ENCODE results near the gene RAB7B.

The RAB7B gene

DNA sequence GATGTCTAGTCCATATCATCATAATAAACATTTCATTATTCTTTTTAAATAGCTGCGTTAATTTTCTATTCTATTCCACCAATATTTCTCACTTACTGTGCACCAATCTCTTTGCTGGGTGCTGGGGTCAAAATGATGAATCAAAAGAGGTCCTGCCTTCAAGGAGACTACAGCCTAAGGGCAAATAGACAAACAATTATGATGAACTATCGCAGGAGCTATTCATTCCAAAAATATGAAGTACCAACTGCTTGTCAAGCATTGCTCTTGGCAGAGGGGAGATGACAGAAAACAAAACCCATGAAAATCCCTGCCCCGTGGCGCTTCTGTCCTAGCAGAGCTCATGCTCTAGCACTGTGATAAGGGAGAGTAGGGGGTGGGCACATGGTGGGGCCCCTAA lies 31.1 kb downstream of the RAB7B start:
- DNase-seq, result no peak

GRCh38 chr1:205971082-205971481 lies 32.1 kb downstream of the RAB7B start:
- DNase-seq, result no peak

GRCh38 chr1:205970486-205970885 lies 32.7 kb downstream of the RAB7B start:
- no peak for DNase-seq

- DNase-seq, result no peak
Measured at GRCh38 chr1:205969229-205969628, 34.0 kb downstream of the RAB7B start.

GRCh38 chr1:205967554-205968335 lies 35.5 kb downstream of the RAB7B start:
- no peak for DNase-seq

DNA sequence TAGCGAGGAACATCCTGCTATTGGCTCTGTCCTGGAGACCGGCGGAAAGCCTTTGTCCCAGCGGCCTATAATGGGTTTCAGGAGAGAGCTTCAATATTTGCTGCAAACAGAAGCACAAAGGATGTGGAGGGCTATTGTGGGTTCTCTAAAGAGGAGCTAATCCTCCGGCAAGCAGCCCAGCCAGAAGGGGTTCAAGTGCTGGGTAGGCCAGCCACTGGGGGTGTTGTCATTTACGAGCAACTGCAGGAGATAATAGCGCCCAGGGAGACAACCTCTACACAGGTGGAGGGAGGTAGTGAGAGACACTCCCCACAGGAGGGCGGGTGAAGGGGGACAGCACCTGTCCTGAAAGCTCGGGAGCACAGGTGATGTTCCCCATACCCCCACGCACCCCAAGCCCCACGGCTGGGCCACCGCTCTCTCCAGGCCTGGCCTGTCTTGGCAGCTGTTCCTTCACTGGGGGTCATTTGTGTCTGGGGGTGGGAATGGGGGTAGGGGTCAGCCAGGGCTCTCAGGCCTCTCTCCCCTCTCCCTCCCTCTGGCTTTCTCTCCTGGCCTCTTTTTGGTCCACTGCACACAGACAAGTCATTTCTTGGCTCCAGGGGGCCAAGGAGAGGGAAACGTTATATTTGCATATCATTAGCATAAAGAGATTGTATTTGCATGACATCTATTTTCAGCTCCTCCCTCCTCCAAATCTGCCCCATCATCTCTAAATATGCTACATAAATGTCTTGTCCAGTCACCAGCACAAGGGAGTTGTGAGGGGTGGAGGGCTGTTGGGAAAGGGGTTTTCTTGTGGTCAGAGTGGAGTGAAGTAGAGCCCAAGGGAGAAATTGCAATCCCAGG lies 37.9 kb downstream of the RAB7B start:
- no peak for DNase-seq

DNA sequence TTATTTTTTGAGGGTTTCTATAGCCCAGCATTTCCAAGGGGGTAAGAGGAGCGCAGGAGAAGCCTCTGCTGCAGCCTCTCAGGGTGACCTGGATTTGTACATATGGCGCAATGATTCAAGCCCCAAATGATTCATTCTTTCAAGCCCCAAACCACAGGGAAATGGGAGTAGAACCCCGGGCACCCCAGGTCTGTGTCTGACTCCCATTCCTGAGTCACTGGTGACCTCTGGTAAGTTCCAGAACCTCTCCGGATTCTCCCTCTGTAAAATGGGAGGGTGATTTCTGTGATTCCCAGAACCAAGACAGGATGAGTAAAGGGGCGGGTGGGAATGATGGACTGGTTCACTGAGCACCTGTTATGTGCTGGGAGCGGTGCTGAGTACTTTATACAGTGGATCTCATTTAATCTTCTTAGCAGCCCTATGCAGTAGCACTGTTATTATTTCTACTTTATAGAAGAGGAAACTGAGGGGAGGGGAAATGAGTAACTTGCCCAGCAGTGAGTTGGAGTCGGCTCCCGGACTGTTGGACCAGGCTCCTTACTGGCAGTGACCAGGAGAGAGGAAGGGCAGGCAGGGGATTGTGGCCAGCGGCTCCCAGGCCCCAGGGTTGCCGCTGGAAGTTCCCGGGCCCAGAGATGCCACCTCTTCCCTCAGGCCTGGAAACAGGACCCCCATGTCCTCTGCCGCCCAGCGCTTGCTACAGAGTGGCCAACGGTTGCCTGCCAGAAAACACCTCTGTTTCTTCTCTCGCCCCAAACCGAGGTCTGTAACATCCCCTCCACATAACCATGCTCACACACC lies 39.6 kb downstream of the RAB7B start:
- peak in 1 of 2 experiments; percentile 20 for DNase-seq

DNA sequence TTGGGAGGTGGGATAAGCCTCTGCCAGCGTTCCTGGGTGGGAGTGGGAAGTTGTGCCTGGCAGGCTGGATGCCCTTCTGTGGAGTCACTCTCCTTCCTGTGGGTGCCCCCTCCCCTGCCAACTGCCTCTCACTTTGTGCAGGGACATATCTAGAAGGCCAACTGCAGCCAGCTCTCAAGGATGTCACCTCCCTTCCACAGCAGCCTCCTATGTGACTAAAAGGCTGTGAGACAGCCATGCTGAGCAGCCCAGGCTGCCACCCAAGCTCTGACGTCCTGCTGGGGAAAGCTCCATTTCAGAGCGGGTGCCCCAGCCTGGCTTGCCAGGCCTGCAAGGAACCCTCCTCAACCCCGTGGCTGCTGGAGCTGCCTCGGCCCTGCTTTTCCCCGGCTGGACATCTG lies 40.4 kb downstream of the RAB7B start:
- DNase-seq, result no peak

- no peak for DNase-seq
Measured at GRCh38 chr1:205961991-205962820, 41.0 kb downstream of the RAB7B start.

DNA sequence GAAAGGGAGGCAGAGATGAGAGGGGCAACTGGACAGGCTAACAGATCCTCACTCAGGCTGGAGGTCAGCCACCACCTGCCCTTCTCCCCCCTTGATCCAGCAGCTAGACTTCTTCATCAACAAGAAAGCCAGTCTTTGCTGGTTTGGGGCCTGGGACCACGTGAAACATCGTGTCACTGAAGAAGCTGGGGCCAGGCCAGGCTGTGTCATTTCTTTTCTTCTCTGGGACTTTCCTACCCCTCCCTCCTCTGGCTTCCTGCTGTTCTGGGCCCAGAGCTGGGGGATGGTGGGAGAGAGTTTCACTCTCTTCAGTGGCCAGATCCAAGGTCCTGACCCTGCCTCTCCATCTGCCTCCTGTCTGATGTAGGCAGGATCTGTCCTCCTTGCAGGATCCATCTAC lies 41.8 kb downstream of the RAB7B start:
- DNase-seq, result peak; percentile 10 to 26

- no peak for DNase-seq
Measured at GRCh38 chr1:205959789-205960188, 43.4 kb downstream of the RAB7B start.

DNA sequence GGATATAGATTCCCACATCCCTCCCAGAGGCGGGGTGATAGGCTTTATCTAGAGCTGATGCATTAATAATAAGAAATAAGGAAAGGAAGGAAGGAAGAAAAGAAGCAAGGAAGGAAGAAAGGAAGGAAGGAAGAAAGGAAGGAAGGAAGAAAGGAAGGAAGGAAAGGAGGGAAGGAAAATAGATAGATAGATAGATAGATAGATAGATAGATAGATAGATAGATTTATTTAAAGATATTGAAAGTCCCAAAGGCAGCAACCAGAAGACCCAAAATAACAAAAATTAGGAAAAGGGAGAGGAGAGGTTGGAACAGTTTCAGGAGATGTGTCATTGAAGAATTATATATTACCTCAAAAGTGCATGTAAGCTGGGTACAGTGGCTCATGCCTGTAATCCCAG lies 47.7 kb downstream of the RAB7B start:
- no peak for DNase-seq

DNA sequence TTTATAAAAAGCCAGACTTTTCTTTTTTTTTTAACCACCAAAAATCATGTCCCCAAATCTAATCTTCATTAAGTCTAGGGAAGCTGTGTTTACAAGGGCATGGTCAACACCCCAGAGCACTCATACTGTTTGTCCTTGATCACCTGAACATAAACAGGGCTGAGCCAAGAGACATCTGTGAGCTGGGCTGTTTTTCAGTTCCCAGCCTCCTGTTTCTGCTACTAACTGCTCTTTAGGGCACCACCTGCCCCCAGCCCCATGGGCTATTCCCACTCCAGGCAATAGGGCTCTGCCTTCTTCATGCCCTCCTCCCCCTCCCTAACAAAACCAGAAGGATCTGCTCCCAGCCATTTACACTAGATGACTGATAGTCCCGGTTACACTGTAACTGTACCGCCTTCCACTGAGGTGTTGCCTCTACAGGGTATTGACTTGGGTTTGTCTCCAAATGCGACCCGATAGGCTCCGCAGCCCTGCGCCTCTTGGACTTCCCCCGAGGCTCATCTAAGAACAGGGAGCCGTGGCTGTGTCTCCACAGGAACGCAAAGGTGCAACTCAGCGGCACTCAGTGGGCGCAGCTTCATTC lies 48.3 kb downstream of the RAB7B start:
- no peak for DNase-seq

GRCh38 chr1:205951746-205952145 lies 51.4 kb downstream of the RAB7B start:
- DNase-seq, result no peak

DNA sequence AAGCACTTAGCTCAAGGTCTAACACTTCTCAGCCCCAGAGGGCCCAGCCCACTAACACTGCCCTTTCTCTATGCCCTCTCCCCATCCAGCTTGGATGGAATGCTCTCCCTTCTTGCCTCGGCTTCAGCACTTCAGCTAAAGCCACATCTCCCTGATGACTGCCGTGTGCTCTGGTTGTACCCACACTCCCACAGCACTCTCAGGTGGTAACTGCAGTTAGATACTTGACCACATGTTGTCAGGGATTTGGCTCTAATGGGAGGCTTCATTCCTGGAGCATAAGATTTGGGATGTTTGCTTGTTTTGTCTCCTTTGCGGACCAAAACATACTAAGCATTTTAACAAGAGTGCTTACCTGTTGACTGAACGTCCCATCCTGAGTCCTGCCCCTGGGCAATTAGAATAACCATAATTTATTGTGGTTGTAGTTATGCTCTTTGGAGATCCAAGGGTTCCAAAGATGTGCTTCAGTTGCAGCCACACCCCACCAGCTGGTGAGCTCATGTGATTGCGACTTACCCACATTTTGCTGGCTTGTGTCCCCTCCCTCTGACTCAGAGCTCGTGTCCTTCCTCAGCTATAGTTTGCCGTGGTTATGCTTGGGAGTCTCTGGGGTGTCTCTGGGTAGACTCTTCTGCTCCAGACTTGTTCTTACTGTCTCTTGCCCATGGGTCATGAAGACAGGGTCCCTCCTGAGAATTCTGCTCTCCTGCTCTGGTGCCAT lies 52.2 kb downstream of the RAB7B start:
- DNase-seq, result no peak

GRCh38 chr1:205950280-205950679 lies 52.9 kb downstream of the RAB7B start:
- DNase-seq, result no peak

DNA sequence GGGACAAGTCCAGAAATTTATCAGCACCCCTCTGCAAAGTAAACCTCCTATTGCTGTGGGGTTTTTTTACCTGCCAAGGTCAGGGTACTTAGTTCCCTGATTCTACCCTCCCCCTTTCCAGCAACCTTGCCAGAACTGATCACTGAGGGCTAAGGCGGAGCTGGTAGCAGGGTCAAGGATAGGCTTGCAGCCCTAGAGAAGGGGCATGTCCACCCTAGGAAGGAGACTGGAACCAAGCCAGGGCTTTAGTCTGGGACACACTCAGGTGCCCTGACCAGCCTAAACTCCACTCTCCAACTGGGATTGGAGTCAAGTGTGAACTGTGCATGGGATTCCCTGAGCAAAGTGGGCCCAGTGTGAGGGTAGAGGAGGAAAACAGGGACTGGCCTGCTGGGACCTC lies 53.4 kb downstream of the RAB7B start:
- DNase-seq, result no peak

DNA sequence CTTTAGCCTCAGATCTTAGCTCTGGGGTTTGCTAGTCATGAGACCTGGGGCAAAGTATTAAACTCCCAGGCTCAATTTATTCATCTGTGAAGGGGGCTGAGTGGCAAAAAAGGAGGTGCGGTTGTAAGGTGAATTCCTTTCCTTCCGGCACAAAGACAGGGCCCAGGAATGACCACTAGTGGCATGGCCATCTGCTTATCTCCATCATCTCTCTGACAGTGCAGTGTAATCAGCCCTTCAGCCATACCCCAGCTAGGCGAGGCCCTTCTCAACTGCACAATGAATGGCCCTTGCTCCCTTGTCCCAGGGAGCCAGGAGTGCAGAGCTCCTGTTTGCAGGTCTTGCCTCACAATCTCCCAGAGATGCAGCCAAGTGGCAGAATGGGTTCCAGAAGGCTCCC lies 54.3 kb downstream of the RAB7B start:
- DNase-seq, result no peak

GRCh38 chr1:205948039-205948438 lies 55.2 kb downstream of the RAB7B start:
- no peak for DNase-seq

GRCh38 chr1:205947024-205947423 lies 56.2 kb downstream of the RAB7B start:
- no peak for DNase-seq

- DNase-seq, result no peak
Measured at GRCh38 chr1:205945069-205945468, 58.1 kb downstream of the RAB7B start.
